ENCODE data around the gene CAMP. TPM values are rescaled to one million over a fixed set of nuclear protein-coding genes. Genes with fewer than 3 reads are reported as not detected.
"Not testable (repeated sequence)": the region's sequence is repeated elsewhere in the genome, so short reads cannot be mapped to it uniquely, and the experiment has no call there.

The CAMP gene
- total RNA-seq, 1 experiment from 2014 or later: not detected

- no peak for DNase-seq (ENCODE audit: extremely low read depth, low read depth)
These were observed 25.0 kb downstream of the CAMP start for GRCh38 chr3:48248095-48248850.

DNA sequence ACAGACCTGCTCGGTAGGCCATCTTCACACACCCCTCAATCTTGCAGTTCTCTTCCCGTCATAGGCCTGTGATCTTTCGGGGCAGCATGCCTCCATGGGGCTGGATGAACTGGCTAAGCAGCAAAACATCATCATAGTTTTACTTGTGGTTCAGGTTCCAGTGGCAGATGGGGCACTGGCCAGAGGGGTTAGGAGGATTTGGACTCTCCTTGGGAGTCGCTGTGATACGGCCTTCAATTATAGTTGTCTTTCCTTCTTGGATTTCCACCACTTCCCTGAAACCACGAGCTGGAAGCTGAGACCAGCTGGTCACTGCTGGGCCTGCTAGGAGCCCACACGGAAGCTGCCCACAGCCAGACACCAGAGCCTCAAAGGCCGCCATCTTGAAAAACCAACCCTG lies 33.3 kb downstream of the CAMP start:
- DNase-seq (ENCODE audit: extremely low read depth, low read depth): no peak

GRCh38 chr3:48258530-48258929 lies 35.2 kb downstream of the CAMP start:
- DNase-seq (ENCODE audit: extremely low read depth, low read depth): no peak

GRCh38 chr3:48267782-48268181 lies 44.5 kb downstream of the CAMP start:
- DNase-seq (ENCODE audit: extremely low read depth, low read depth): no peak

GRCh38 chr3:48268381-48268935 lies 45.2 kb downstream of the CAMP start:
- no peak for DNase-seq (ENCODE audit: extremely low read depth, low read depth)

DNA sequence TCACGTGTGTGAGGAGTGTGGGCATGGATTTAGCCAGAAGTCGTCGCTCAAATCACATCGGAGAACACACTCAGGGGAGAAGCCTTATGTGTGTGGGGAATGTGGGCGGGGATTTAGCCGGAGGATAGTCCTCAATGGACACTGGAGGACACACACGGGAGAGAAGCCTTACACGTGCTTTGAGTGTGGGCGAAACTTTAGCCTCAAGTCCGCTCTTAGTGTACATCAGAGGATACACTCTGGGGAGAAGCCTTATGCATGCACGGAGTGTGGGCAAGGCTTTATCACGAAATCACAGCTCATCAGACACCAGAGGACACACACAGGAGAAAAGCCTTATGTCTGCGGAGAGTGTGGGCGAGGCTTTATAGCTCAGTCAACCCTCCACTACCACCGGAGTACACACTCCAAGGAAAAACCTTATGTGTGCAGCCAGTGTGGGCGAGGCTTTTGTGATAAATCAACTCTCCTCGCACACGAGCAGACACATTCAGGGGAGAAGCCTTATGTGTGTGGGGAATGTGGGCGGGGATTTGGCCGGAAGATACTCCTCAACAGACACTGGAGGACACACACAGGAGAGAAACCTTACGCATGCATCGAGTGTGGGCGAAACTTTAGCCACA lies 45.8 kb downstream of the CAMP start:
- no peak for DNase-seq (ENCODE audit: extremely low read depth, low read depth)

GRCh38 chr3:48269592-48269991 lies 46.3 kb downstream of the CAMP start:
- no peak for DNase-seq (ENCODE audit: extremely low read depth, low read depth)

GRCh38 chr3:48270306-48270705 lies 47.0 kb downstream of the CAMP start:
- DNase-seq (ENCODE audit: extremely low read depth, low read depth): no peak

DNA sequence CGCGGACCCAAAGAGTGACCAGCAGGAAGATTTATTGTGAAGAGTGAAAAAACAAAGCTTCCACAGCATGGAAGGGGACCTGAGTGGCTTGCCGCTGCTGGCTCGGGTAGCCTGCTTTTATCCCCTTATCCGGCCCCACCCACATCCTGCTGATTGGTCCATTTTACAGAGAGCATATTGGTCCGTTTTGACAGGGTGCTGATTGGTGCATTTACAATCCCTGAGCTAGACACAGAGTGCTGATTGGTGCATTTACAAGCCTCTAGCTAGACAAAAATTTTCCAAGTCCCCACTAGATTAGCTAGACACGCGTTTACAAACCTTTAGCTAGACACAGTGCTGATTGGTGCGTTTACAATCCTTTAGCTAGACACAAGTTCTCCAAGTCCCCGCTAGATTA lies 47.9 kb downstream of the CAMP start:
- DNase-seq (ENCODE audit: extremely low read depth, low read depth): not testable (repeated sequence)

- no peak for DNase-seq (ENCODE audit: extremely low read depth, low read depth)
These were observed 48.6 kb downstream of the CAMP start for GRCh38 chr3:48271763-48272498.

DNA sequence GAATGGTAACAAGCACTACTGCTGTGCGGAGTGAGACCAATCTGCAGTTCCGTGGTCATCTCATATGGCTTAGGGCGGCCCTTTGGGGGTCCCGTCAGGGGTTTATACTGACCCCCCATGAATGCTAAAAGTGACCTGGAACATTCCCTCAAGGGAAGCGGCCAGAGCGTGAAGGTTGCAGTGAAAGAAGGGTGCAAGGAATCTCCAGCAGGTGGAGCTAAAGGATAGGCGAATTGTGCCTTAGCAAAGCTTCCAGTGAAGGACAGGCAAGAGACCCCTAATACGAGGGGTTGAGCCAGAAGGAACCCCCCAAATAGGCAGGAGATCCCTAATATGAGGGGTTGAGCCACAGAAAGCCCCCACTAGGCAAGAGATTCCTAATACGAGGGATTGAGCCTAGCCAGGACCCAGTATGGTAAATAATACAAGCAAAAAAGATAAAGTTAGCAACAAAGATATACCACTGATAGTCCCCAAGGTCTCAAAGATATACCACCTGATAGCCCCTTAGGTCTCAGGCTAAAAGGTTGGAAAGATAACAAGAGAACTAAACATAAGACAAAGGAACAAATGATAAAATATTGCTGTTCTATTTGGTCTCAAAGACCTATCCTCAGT lies 50.4 kb downstream of the CAMP start:
- peak; percentile 60 for DNase-seq (ENCODE audit: extremely low read depth, low read depth)

GRCh38 chr3:48274452-48274851 lies 51.2 kb downstream of the CAMP start:
- no peak for DNase-seq (ENCODE audit: extremely low read depth, low read depth)

Small RNA genes lying within 50 kb of the gene (small RNA-seq; reads per million reads assigned to genes)
- 0 reads per million in 2 experiments for gene MIR4443
- gene NDUFB1P1: 0 reads per million in 2 experiments
- gene RNU7-128P: 0 reads per million in 2 experiments

Other genes with a start within 250 kb of the CAMP start
- 52.1 and 53.4 TPM in 2 replicates for gene MAP4, start 207.1 kb upstream of the CAMP start, total RNA-seq (2014; rRNA removed; shearing (Covaris generic))
- gene CDC25A, start 35.1 kb upstream of the CAMP start, total RNA-seq (2014; rRNA removed; shearing (Covaris generic)): 10.3 and 12.6 TPM in 2 replicates
- gene ZNF589, start 17.6 kb downstream of the CAMP start, total RNA-seq (2014; rRNA removed; shearing (Covaris generic)): 4.3 and 4.7 TPM in 2 replicates
- 20.6 and 24.5 TPM in 2 replicates for gene NME6, start 77.9 kb downstream of the CAMP start, total RNA-seq (2014; rRNA removed; shearing (Covaris generic))
- gene SPINK8, start 110.2 kb downstream of the CAMP start, total RNA-seq (2014; rRNA removed; shearing (Covaris generic)): not detected in 2 replicates
- gene FBXW12, start 148.7 kb downstream of the CAMP start, total RNA-seq (2014; rRNA removed; shearing (Covaris generic)): not detected in 2 replicates
- gene PLXNB1, start 206.6 kb downstream of the CAMP start, total RNA-seq (2014; rRNA removed; shearing (Covaris generic)): 4.3 and 5.6 TPM in 2 replicates
- 16.2 and 20.5 TPM in 2 replicates for gene CCDC51, start 216.6 kb downstream of the CAMP start, total RNA-seq (2014; rRNA removed; shearing (Covaris generic))
- 392 and 447 TPM in 2 replicates for gene TMA7, start 216.8 kb downstream of the CAMP start, total RNA-seq (2014; rRNA removed; shearing (Covaris generic))
- 5.6 and 5.9 TPM in 2 replicates for gene ATRIP, start 223.2 kb downstream of the CAMP start, total RNA-seq (2014; rRNA removed; shearing (Covaris generic))

Measured in NCI-H460 (cell line).